PC-3 (cell line): ENCODE results near the gene INPP5K. TPM values are rescaled to one million over a fixed set of nuclear protein-coding genes. Genes with fewer than 3 reads are reported as not detected.
A peak's percentile ranks its signal among the peaks of the same experiment; 100 is the strongest.

ENCODE experiments used
- ATAC-seq: fragments of 200-7000 bp; cut with Tn5 transposase; 2 replicates; pipeline ENCODE4 v1.9.1; 2020; ENCODE audit warnings: mild to moderate bottlenecking, moderate library complexity
- BruUV-seq: library from RNA; stranded (reverse); fragments of 400-500 nt; replicated peaks from 2 replicates; lab custom pipeline; 2021; lab: Mats Ljungman, UMichigan
- CTCF ChIA-PET: fragments of 300-600 bp; sonication (Branson Sonifier 250); formaldehyde crosslinking; loops from one replicate; lab custom pipeline; 2022; ENCODE audit warnings: antibody characterized with exemption; lab: Charles Lee
- POLR2A ChIA-PET: fragments of 300-600 bp; sonication (Branson Sonifier 250); formaldehyde crosslinking; loops from one replicate; lab custom pipeline; 2022; ENCODE audit warnings: antibody characterized with exemption; ENCODE audit not compliant: unreplicated experiment; lab: Charles Lee
- DNase-seq: peaks from one replicate; pipeline ENCODE4 v3.0.0-alpha.2; 2015
- H2AFZ ChIP-seq: fragments of 300-600 bp; sonication (generic); 2 replicates; pipeline ENCODE4 v1.6.0; 2016; ENCODE audit warnings: antibody characterized with exemption, low read length
- H3F3A ChIP-seq: fragments of 300-600 bp; sonication (generic); one replicate; pipeline ENCODE4 v1.6.0; 2017; ENCODE audit warnings: antibody characterized with exemption, low read length, control low read depth, mild to moderate bottlenecking; ENCODE audit not compliant: unreplicated experiment
- H3K27ac ChIP-seq: fragments of 300-600 bp; sonication (generic); 2 replicates; pipeline ENCODE4 v1.5.1; 2016; ENCODE audit warnings: mild to moderate bottlenecking, low read length
- H3K27me3 ChIP-seq: fragments of 300-600 bp; sonication (generic); 2 replicates; pipeline ENCODE4 v1.6.1; 2016; ENCODE audit warnings: low read length, mixed read lengths
- H3K36me3 ChIP-seq: fragments of 300-600 bp; sonication (generic); 2 replicates; pipeline ENCODE4 v1.6.1; 2016; ENCODE audit warnings: low read depth, mixed run types, low read length, mixed read lengths
- H3K4me1 ChIP-seq: fragments of 300-600 bp; sonication (generic); 2 replicates; pipeline ENCODE4 v1.5.1; 2016; ENCODE audit warnings: low read length; ENCODE audit not compliant: insufficient read depth
- H3K4me2 ChIP-seq: fragments of 300-600 bp; sonication (generic); 2 replicates; pipeline ENCODE4 v1.6.0; 2016; ENCODE audit warnings: low read length
- H3K4me3 ChIP-seq: fragments of 300-600 bp; sonication (generic); 2 replicates; pipeline ENCODE4 v1.5.1; 2016; ENCODE audit warnings: mild to moderate bottlenecking, low read length, mixed read lengths
- H3K79me2 ChIP-seq: fragments of 300-600 bp; sonication (generic); 2 replicates; pipeline ENCODE4 v1.6.1; 2017; ENCODE audit warnings: low read length, mixed read lengths
- H3K9ac ChIP-seq: fragments of 300-600 bp; sonication (generic); 2 replicates; pipeline ENCODE4 v1.6.0; 2016; ENCODE audit warnings: mild to moderate bottlenecking, low read length
- H3K9me2 ChIP-seq: fragments of 300-600 bp; sonication (generic); replicated peaks from 2 replicates; pipeline ENCODE4 v1.6.1; 2016; ENCODE audit warnings: mixed run types, low read length, mixed read lengths
- H3K9me3 ChIP-seq: fragments of 300-600 bp; sonication (generic); 2 replicates; pipeline ENCODE4 v1.6.1; 2016; ENCODE audit warnings: low read length, mixed read lengths
- H4K20me1 ChIP-seq: fragments of 300-600 bp; sonication (generic); 2 replicates; pipeline ENCODE4 v1.6.1; 2016; ENCODE audit warnings: low read length, mixed read lengths
- EZH2 ChIP-seq: fragments of 300-600 bp; sonication (generic); IDR thresholded peaks from one replicate; pipeline ENCODE4 v1.6.1; 2017; ENCODE audit warnings: antibody characterized with exemption, mild to moderate bottlenecking, low read length; ENCODE audit not compliant: unreplicated experiment
- EZH2phosphoT487 ChIP-seq: fragments of 300-600 bp; sonication (generic); IDR thresholded peaks from 2 replicates; pipeline ENCODE4 v1.6.1; 2018; ENCODE audit warnings: mild to moderate bottlenecking, antibody characterized with exemption, low read length, borderline replicate concordance
- intact Hi-C: fragments of 100-400 bp; cut with micrococcal nuclease; formaldehyde crosslinking; loops from 2 replicates; pipeline ENCODE4 v1.9.0; 2023
- total RNA-seq: library from RNA; depleted of rRNA; stranded (reverse); fragments of >200 nt; gene quantifications from 2 replicates; pipeline ENCODE4 v1.2.3, GENCODE V29; 2014
- TF ChIP-seq, protein P1 (sequence below): fragments of 300-600 bp; sonication (generic); conservative IDR thresholded peaks from 2 replicates; pipeline ENCODE4 v1.5.1; 2017; ENCODE audit warnings: antibody characterized with exemption, low read depth, mild to moderate bottlenecking, low read length

The INPP5K gene
- total RNA-seq, 1 experiment from 2014 or later, result 52.6 TPM

DNA sequence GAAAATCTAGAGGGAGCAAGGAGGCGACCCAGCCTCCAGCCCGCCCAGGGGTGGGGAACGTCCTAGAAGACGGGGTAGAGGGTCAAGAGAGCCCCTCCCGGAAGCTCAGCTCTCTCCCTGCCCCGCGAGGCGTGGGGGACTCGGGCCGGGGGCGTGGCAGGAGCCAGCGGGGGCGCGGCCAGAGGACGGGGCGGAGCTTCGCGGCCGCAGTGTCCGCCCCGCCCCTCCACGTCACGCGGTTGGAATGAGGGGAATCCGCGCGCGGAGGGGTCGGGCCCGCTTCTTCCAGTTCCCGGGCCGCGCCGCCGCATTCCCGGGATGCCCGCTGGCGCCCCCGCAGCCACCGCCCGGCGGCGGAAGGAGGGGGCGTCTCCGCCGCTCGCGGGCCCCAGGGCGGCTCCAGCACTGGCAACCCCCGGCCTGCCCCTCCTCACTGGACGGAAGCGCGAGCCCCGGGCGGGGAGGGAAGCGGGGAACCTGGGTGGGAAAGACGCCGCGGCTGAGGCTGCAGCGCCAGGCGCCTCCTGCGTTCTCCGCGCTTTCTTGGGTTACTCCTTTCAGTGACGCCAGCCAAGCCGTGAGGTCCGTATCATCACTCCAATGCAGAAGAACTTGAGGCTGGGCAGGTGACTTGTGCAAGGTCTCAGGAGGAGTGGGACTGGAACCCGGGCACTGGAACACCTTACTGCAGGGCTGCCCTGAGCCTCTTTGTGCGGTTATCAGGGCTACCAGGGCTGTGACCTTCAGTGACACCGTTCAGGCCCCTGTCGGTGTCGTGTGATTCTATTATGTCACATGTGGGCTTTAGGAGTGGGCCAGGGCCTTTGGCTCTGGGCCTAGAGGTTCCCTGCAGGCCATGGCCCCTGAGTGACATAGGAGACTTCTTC, 28.2 kb downstream of the INPP5K start:
- intact Hi-C loops, result no loop called here
- POLR2A ChIA-PET, result interaction anchor here (0.6 kb wide), 1 partner anchor 11 kb away, joined by 11 read pairs; no protein-coding TSS in a partner anchor
- peak overlapping the region; percentile 50; the same call in 1 of the 2 replicates for H2AFZ ChIP-seq
- no peaks in the 10 kb centered on the region for H3K27me3 ChIP-seq
- no peaks in the 10 kb centered on the region for H3K36me3 ChIP-seq
- CTCF ChIA-PET, result interaction anchor here (0.9 kb wide), 1 partner anchor 123 kb away, joined by 5 read pairs; no protein-coding TSS in a partner anchor
- peak overlapping the region; percentile 60 for H3K4me2 ChIP-seq
- peak overlapping the region; percentile 63 for H3K4me3 ChIP-seq
- peak overlapping the region; percentile 33 for H3K9ac ChIP-seq
- TSS peak; percentile 36 for BruUV-seq
- no peaks in the 10 kb centered on the region for H3F3A ChIP-seq
- peak; percentile 21 for ATAC-seq
- H4K20me1 ChIP-seq, result no peaks in the 10 kb centered on the region
- TF ChIP-seq EZH2phosphoT487 (no peak), EZH2 (no peak)
- TF ChIP-seq, protein P1, sequence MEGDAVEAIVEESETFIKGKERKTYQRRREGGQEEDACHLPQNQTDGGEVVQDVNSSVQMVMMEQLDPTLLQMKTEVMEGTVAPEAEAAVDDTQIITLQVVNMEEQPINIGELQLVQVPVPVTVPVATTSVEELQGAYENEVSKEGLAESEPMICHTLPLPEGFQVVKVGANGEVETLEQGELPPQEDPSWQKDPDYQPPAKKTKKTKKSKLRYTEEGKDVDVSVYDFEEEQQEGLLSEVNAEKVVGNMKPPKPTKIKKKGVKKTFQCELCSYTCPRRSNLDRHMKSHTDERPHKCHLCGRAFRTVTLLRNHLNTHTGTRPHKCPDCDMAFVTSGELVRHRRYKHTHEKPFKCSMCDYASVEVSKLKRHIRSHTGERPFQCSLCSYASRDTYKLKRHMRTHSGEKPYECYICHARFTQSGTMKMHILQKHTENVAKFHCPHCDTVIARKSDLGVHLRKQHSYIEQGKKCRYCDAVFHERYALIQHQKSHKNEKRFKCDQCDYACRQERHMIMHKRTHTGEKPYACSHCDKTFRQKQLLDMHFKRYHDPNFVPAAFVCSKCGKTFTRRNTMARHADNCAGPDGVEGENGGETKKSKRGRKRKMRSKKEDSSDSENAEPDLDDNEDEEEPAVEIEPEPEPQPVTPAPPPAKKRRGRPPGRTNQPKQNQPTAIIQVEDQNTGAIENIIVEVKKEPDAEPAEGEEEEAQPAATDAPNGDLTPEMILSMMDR, result no peak
- no peaks in the 10 kb centered on the region for H3K9me3 ChIP-seq
- peaks cover 40% of the 10 kb centered on the region for H3K79me2 ChIP-seq
- H3K9me2 ChIP-seq, result no peaks in the 10 kb centered on the region
- peaks cover 20% of the 10 kb centered on the region; the same call in 1 of the 2 replicates for H3K4me1 ChIP-seq
- H3K27ac ChIP-seq, result peak overlapping the region; percentile 49
- peak; percentile 80 for DNase-seq

DNA sequence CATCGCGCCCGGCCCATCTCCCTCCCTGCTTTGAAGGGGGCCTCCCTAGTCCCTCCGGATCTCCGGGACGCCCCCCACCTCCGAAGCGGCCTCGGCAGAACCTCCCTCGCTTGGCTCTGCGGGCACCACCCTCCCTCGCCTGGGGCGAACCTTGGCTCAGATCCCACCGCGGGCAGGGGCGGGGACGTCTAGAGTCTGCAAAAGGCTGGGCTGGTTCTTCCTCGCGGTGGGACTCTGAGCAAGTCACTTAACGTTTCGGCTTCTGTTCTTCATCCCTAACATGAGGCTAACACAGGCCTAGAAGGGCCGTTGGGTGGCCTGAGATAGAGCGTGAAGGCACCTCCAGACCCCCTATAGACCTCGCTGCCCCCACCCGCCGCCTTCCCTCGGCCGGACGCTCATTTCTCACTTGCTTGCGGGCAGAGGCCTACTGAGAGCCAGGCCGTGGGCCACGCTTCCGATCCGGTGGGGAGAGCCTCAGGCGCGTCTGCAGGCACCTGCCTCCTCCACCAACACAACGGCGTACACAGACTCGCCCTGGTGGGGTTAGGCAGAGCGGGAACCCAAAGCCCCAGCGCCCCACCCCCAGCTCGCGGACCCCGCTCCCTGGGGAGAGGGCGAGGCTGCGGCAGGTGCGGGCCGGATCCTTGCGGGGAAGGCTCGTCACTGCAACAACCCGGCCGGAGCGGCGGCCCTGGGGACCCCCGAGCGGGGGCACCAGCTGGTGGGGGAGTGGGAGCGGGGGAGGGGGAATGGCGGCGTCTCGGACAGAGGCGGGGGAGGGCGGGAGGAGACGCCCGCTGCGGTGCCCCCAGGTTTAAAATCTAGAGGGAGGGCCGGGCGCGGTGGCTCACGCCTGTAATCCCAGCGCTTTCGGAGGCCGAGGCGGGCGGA, 29.4 kb downstream of the INPP5K start:
- BruUV-seq, result no TSS peak
- Histone ChIP-seq H3K36me3 (no peaks in the 10 kb centered on the region; the same call in 1 of the 2 replicates), H4K20me1 (no peaks in the 10 kb centered on the region), H3K4me2 (no peak overlapping the region), H3K9me2 (no peaks in the 10 kb centered on the region), H3K9me3 (no peaks in the 10 kb centered on the region), H3K79me2 (peaks cover 35% of the 10 kb centered on the region), H3K9ac (no peak overlapping the region), H3F3A (no peaks in the 10 kb centered on the region), H3K27me3 (no peaks in the 10 kb centered on the region), H3K4me1 (peaks cover 16% of the 10 kb centered on the region; the same call in 1 of the 2 replicates), H2AFZ (no peak overlapping the region), H3K27ac (no peak overlapping the region), H3K4me3 (no peak overlapping the region)
- DNase-seq, result no peak
- intact Hi-C loops, result no loop called here
- no peak for ATAC-seq
- ChIA-PET CTCF (interaction anchor here (0.9 kb wide), 1 partner anchor 122 kb away, joined by 5 read pairs; no protein-coding TSS in a partner anchor), POLR2A (no interaction called here)
- no peak for TF ChIP-seq EZH2
- TF ChIP-seq, protein P1, result no peak
- no peak for TF ChIP-seq EZH2phosphoT487
